Kidney epithelial cell (primary cell): ENCODE data around the gene HEXD. TPM values are rescaled to one million over a fixed set of nuclear protein-coding genes. Genes with fewer than 3 reads are reported as not detected.

Experiments used
- DNase-seq: peaks from one replicate; pipeline ENCODE4 v3.0.0-alpha.2; 2010; ENCODE audit warnings: low read depth
- H3K27me3 ChIP-seq: 2 replicates; pipeline ENCODE4 v1.6.0; 2011; ENCODE audit warnings: low read length; ENCODE audit not compliant: control insufficient read depth, insufficient read depth
- H3K36me3 ChIP-seq: 2 replicates; pipeline ENCODE4 v1.5.1; 2011; ENCODE audit warnings: low read length; ENCODE audit not compliant: control insufficient read depth, insufficient read depth
- H3K4me3 ChIP-seq: 2 replicates; pipeline ENCODE4 v1.5.1; 2011; ENCODE audit warnings: low read depth, mild to moderate bottlenecking, control low read depth, low read length
- CTCF ChIP-seq: IDR thresholded peaks from 2 replicates; pipeline ENCODE4 v1.5.1; 2011; ENCODE audit warnings: mild to moderate bottlenecking, moderate library complexity, low read length, control low read depth, inconsistent platforms; ENCODE audit not compliant: insufficient read depth, poor library complexity, severe bottlenecking
- total RNA-seq: library from RNA; depleted of rRNA; stranded (reverse); fragments of >200 nt; gene quantifications from 2 replicates; pipeline ENCODE4 v1.2.3, GENCODE V29; 2015

The HEXD gene
- total RNA-seq, 1 donor from 2014 or later: 18.5 TPM

- Histone ChIP-seq H3K4me3 (no peak overlapping the region), H3K27me3 (no peaks in the 10 kb centered on the region), H3K36me3 (no peaks in the 10 kb centered on the region)
- TF ChIP-seq CTCF: no peak
- DNase-seq: no peak
Measured at GRCh38 chr17:82474223-82475010, 56.3 kb downstream of the HEXD start.

GRCh38 chr17:82475458-82475857 lies 57.3 kb downstream of the HEXD start:
- H3K27me3 ChIP-seq: no peaks in the 10 kb centered on the region
- no peak for TF ChIP-seq CTCF
- no peak for DNase-seq
- H3K4me3 ChIP-seq: no peak overlapping the region
- H3K36me3 ChIP-seq: peaks cover 1% of the 10 kb centered on the region

- H3K36me3 ChIP-seq: peaks cover 1% of the 10 kb centered on the region
- no peak for TF ChIP-seq CTCF
- DNase-seq: no peak
- no peak overlapping the region for H3K4me3 ChIP-seq
- no peaks in the 10 kb centered on the region for H3K27me3 ChIP-seq
Measured at GRCh38 chr17:82477934-82478333, 59.8 kb downstream of the HEXD start.

- H3K27me3 ChIP-seq: no peaks in the 10 kb centered on the region
- H3K36me3 ChIP-seq: peaks cover 1% of the 10 kb centered on the region
- TF ChIP-seq CTCF: no peak
- no peak overlapping the region for H3K4me3 ChIP-seq
- no peak for DNase-seq
Measured at GRCh38 chr17:82479602-82480001, 61.5 kb downstream of the HEXD start.

GRCh38 chr17:82480318-82480717 lies 62.2 kb downstream of the HEXD start:
- peaks cover 1% of the 10 kb centered on the region for H3K36me3 ChIP-seq
- no peak for DNase-seq
- no peak for TF ChIP-seq CTCF
- H3K27me3 ChIP-seq: no peaks in the 10 kb centered on the region
- H3K4me3 ChIP-seq: no peak overlapping the region

GRCh38 chr17:82483204-82483660 lies 65.1 kb downstream of the HEXD start:
- Histone ChIP-seq H3K27me3 (no peaks in the 10 kb centered on the region), H3K36me3 (peaks cover 1% of the 10 kb centered on the region), H3K4me3 (no peak overlapping the region)
- TF ChIP-seq CTCF: no peak
- DNase-seq: no peak
